Erythroblast (primary cell): ENCODE results near the gene EPPIN.

ENCODE experiments used
- GATA1 ChIP-seq: IDR thresholded peaks from 2 replicates; pipeline ENCODE4 v1.6.1; 2011; ENCODE audit warnings: low read depth, mild to moderate bottlenecking, control low read depth, low read length, moderate library complexity
- POLR2A ChIP-seq: IDR thresholded peaks from 2 replicates; pipeline ENCODE4 v1.6.1; 2011; ENCODE audit warnings: mild to moderate bottlenecking, low read length

GRCh38 chr20:45495501-45495941 is 51.7 kb downstream of the EPPIN start:
- TF ChIP-seq POLR2A (no peak), GATA1 (no peak)
